Thyroid gland (tissue), 4 donors: ENCODE measurements around the gene HOXC11.

Source experiments
- POLR2A ChIP-seq, 2 donors: fragments of 450-650 bp; IDR thresholded peaks; one replicate each; pipeline ENCODE4 v1.6.1; 2017; ENCODE audit warnings: antibody characterized with exemption in 2 of 2, mild to moderate bottlenecking in 2 of 2, moderate library complexity in 1 of 2
- TF ChIP-seq, protein P1 (sequence below), 6 experiments: fragments of 200-600 bp in 3 of 6; fragments of 450-650 bp in 3 of 6; sonication (generic) in 3 of 6; IDR thresholded peaks; one replicate each; pipeline ENCODE4 v1.5.1; 2016 to 2019; ENCODE audit warnings: antibody characterized with exemption in 6 of 6, mild to moderate bottlenecking in 2 of 6, inconsistent platforms in 1 of 6, moderate library complexity in 1 of 6

DNA sequence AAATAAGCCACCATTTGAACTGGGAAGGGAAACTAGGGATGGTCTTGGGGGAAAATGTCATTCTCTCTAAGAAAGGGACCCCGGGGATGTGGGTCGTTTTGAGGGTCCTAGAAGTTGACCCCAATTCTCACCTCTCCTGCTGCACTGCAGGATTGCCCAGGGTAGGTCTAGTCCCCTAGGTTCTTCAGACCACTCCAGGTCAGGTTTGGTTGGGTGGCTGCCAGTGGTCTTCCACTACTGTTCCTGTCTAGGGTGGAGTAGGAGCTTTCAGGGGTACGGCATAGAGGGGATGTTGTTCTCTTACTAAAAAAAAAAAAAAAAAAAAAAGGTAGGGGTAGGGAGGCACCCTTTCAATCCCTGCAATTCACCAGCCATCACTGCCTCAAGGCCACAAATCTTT lies 43.1 kb downstream of the HOXC11 start:
- no peak for TF ChIP-seq POLR2A (IDR thresholded peaks at IDR 0.05)
- TF ChIP-seq, protein P1, sequence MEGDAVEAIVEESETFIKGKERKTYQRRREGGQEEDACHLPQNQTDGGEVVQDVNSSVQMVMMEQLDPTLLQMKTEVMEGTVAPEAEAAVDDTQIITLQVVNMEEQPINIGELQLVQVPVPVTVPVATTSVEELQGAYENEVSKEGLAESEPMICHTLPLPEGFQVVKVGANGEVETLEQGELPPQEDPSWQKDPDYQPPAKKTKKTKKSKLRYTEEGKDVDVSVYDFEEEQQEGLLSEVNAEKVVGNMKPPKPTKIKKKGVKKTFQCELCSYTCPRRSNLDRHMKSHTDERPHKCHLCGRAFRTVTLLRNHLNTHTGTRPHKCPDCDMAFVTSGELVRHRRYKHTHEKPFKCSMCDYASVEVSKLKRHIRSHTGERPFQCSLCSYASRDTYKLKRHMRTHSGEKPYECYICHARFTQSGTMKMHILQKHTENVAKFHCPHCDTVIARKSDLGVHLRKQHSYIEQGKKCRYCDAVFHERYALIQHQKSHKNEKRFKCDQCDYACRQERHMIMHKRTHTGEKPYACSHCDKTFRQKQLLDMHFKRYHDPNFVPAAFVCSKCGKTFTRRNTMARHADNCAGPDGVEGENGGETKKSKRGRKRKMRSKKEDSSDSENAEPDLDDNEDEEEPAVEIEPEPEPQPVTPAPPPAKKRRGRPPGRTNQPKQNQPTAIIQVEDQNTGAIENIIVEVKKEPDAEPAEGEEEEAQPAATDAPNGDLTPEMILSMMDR (IDR thresholded peaks at IDR 0.05), result no peak
